ENCODE measurements around the gene TMEM52B.
A peak's percentile ranks its signal among the peaks of the same experiment; 100 is the strongest.
"Not testable (repeated sequence)": the region's sequence is repeated elsewhere in the genome, so short reads cannot be mapped to it uniquely, and the experiment has no call there.

The TMEM52B gene

GRCh38 chr12:10171973-10172728 is 6.7 kb upstream of the TMEM52B start, which contains the start of gene OLR1:
Gene OLR1 (minus strand): TSS chr12:10172132. CDS start chr12:10172077, 55 bp downstream.
- no peak for DNase-seq (ENCODE audit: low read depth)

GRCh38 chr12:10174986-10175614 is 3.7 kb upstream of the TMEM52B start:
- DNase-seq (ENCODE audit: low read depth): no peak

GRCh38 chr12:10175846-10176636 is 2.8 kb upstream of the TMEM52B start:
- no peak for DNase-seq (ENCODE audit: low read depth)

- no peak for DNase-seq (ENCODE audit: low read depth)
These were observed 947 bp downstream of the TMEM52B start for GRCh38 chr12:10179776-10180181.

- DNase-seq (ENCODE audit: low read depth): no peak
These were observed 3.7 kb downstream of the TMEM52B start for GRCh38 chr12:10182354-10183049.

- no peak for DNase-seq (ENCODE audit: low read depth)
These were observed 5.5 kb downstream of the TMEM52B start for GRCh38 chr12:10184261-10184843.

GRCh38 chr12:10186299-10186698 is 7.5 kb downstream of the TMEM52B start:
- no peak for DNase-seq (ENCODE audit: low read depth)

- not testable (repeated sequence) for DNase-seq (ENCODE audit: low read depth)
These were observed 8.1 kb downstream of the TMEM52B start for GRCh38 chr12:10186958-10187357.

GRCh38 chr12:10189653-10190052 is 10.8 kb downstream of the TMEM52B start:
- no peak for DNase-seq (ENCODE audit: low read depth)

- peak; percentile 16 for DNase-seq (ENCODE audit: low read depth)
These were observed 11.9 kb downstream of the TMEM52B start for GRCh38 chr12:10190558-10191388.

- DNase-seq (ENCODE audit: low read depth): no peak
These were observed 13.0 kb downstream of the TMEM52B start for GRCh38 chr12:10191865-10192264.

- no peak for DNase-seq (ENCODE audit: low read depth)
These were observed 15.4 kb downstream of the TMEM52B start for GRCh38 chr12:10194160-10194670.

- no peak for DNase-seq (ENCODE audit: low read depth)
These were observed 17.4 kb downstream of the TMEM52B start for GRCh38 chr12:10196210-10196609.

GRCh38 chr12:10197879-10198278 is 19.0 kb downstream of the TMEM52B start:
- no peak for DNase-seq (ENCODE audit: low read depth)

GRCh38 chr12:10204495-10204894 is 25.7 kb downstream of the TMEM52B start:
- DNase-seq (ENCODE audit: low read depth): not testable (repeated sequence)

GRCh38 chr12:10205220-10205807 is 26.5 kb downstream of the TMEM52B start:
- no peak for DNase-seq (ENCODE audit: low read depth)

- DNase-seq (ENCODE audit: low read depth): no peak
These were observed 28.3 kb downstream of the TMEM52B start for GRCh38 chr12:10207136-10207535.

GRCh38 chr12:10210225-10210624 is 31.4 kb downstream of the TMEM52B start:
- no peak for DNase-seq (ENCODE audit: low read depth)

- DNase-seq (ENCODE audit: low read depth): no peak
These were observed 32.5 kb downstream of the TMEM52B start for GRCh38 chr12:10211101-10211939.
